ENCODE results near the gene ADAMTS14.
"Not testable (repeated sequence)": the region's sequence is repeated elsewhere in the genome, so short reads cannot be mapped to it uniquely, and the experiment has no call there.

ADAMTS14 gene

DNA sequence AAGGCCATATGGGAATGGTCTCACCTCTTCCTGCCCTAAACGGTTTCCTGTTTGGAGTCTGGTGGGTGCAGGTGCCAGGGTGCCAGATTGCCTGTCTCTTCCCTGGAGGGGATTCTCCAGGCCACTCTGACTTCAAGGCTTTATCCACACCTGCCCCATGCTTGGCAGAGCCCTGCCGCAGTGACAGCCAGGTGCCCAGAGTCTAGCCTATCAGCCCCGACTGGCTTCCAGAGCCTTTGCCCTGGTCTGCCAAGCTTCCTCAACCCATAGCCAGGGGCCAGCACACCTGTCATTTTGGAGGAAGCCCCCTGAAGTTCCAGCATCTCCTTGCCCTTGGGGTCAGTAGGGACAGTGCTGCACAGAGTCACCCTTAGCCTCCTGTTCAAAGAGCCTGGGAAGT is 91.3 kb downstream of the ADAMTS14 start:
- no peak for DNase-seq (ENCODE audit: extremely low read depth in 1 of 2, low read depth in 1 of 2)

DNA sequence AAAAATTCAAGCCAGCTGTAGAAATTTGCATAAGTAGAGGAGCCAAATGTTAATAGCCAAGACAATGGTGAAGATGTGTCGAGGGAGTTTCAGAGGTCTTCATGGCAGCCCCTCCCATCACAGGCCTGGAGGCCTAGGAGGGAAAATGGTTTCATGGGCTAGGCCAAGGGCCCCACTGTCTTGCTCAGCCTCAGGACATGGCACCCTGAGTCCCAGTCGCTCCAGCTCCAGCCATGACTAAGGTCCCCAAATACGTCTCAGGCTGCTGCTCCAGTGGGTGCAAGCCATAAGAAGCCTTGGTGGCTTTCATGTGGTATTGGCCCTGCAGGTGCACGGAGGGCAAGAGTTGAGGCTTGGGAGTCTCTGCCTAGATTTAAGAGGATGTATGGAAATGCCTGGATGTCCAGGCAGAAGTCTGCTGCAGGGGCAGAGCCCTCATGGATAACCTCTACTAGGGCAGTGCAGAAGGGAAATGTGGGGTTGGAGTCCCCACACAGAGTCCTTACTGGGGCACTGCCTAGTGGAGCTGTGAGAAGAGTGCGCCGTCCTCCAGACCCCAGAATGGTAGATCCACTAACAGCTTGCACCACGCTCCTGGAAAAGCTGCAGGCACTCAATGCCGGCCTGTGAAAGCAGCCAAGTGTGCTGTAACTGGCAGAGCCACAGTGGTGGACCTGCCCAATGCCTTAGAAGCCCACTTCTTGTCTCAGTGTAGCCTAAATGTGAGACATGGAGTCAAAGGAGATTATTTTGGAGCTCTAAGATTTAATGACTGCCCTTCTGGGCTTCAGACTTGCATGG is 93.7 kb downstream of the ADAMTS14 start:
- DNase-seq (ENCODE audit: extremely low read depth in 1 of 2, low read depth in 1 of 2), result no peak

- not testable (repeated sequence) for DNase-seq (ENCODE audit: extremely low read depth in 1 of 2, low read depth in 1 of 2)
Observed at GRCh38 chr10:70768026-70768685, 95.8 kb downstream of the ADAMTS14 start.

GRCh38 chr10:70769121-70769520 is 96.8 kb downstream of the ADAMTS14 start:
- DNase-seq (ENCODE audit: extremely low read depth in 1 of 2, low read depth in 1 of 2), result no peak

DNA sequence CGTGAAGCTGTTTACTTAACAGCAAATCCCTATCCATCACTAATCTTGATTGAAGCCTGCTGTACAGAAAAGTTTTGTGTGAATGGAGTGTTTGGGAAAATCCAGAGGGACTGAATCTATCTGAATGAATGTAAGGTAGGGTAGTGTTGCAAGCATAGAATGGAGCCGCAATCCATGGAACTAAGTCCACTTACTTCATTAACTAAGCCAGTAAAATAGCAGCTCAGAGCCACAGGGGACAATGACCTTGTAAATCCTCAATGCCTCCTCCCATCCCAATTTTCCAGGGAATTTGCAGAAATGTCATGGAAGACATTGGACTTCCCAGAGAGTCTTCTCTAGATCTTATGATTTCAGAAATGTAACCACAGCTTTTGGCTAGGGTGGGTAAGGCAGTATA is 97.7 kb downstream of the ADAMTS14 start:
- no peak for DNase-seq (ENCODE audit: extremely low read depth in 1 of 2, low read depth in 1 of 2)

GRCh38 chr10:70770516-70770915 is 98.2 kb downstream of the ADAMTS14 start:
- DNase-seq (ENCODE audit: extremely low read depth in 1 of 2, low read depth in 1 of 2), result not testable (repeated sequence)

- no peak for DNase-seq (ENCODE audit: extremely low read depth in 1 of 2, low read depth in 1 of 2)
Observed at GRCh38 chr10:70771311-70772194, 99.2 kb downstream of the ADAMTS14 start.

DNA sequence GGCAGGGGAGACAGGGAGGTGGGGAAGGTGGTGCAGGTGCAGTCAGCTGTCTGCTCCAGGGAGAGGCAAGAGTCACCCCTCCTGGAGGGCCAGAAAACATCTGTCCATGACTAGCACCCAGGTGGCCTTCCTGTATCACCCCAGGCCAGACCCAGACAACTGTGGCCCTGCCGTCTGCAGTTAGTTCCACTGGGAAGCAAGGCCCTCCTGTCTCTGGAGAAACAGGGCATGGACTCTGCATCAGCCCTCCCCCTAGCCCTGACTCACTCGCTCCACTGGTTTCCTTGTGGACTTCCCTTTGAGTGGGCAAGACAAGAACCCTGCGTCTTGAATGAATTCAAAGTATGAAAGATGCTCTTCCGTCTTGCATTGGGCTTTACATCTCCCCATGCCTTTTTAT is 100.3 kb downstream of the ADAMTS14 start:
- DNase-seq (ENCODE audit: extremely low read depth in 1 of 2, low read depth in 1 of 2), result no peak

DNA sequence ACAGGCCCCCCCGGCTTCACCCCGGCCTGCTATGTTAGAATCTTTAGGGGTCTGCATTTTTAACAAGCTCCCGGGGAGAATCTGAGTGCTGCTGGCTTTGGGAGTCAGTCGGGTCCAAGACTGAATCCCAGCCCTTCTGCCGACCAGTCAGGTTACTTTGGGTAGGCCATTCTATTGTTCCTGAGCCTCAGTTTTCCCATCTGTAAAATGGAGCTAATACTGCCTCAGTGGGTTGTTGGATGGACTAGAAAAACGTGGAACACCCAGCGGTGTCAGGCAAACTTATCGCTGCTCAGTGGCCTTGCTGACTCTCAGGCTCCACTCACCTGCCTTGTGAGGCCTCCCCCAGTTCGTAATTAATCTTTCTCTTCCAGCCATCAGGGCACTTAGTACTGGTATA is 101.2 kb downstream of the ADAMTS14 start:
- DNase-seq (ENCODE audit: extremely low read depth in 1 of 2, low read depth in 1 of 2), result no peak

GRCh38 chr10:70773965-70774809 is 101.9 kb downstream of the ADAMTS14 start:
- no peak for DNase-seq (ENCODE audit: extremely low read depth in 1 of 2, low read depth in 1 of 2)

DNA sequence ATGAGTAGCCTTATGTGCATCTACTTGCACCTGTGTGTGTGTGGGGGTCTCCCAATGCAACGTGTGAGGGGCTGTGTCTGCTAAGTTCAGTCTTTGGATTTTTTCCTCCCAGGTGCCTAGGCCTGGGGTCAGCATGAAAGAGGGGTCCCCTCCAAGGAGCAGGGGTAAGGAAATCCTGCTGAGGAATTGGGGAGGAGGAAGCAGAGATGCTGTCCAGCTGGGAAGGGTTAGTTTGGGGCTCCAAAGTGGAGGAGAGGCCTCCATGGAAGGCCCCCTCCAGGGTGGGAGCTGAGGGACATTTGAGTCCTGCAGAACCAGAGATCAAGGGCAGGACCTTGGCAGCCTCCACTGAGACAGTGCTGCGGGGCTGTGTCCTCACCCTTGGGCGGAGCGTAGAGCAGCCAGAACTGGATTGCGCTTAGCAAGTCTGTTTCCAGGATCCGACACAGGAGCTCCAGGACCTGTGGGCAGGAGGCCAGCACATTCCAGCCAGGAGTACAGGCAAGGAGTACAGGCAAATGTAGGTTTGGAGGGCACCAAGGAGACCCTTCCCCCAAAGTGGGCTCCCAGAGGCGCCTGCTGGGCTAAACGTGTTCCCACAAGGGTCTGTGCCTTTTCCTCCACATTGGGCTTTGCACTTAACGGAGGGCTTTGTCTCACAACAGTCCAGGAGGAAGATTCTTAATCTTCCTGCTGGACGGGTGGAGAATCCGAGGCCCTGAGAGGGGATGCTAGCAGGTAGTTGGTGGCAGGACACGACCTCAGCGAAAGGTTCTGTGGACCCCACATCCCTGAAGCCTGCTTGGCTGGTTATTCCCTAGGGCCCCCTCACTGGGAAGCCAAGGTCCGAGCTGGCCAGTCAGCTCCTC is 102.7 kb downstream of the ADAMTS14 start:
- DNase-seq (ENCODE audit: extremely low read depth in 1 of 2, low read depth in 1 of 2), result no peak

DNA sequence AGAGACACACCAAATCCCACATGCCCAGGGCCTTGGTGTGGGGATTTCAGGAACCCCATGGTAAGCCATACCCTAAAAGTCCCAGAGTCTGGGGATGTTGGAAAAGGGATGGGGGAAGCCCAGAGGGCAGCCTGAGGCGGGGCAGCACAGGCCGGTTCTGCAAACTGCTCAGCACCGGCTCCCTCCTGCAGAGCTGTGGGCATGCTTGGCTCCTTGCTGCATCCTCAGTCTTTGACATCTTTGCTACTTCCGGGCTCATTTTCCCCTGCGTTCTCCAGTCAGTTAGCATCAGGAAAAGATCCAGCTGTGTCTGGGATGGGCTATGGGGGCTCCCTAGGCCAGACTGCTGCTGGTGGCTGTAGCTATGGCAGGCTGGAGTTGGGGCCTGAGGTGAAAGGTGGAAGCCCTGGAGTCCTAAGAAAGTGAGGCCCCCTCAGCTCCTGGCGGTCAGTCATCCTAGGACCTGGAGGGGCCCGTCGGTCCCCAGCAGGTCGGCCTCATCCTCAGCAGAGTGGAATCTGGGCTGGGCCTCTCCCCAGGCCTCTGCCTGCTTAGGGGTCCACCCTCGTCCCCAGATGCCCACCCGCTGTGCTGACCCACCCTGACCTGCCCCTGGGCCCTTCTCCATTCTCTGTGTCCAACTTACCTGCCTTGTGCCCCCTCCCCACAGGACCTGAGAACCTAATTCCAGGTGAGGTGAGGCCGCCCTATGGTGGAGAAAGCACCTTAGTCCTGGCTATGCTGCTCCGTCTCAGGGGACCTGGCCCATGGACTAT is 103.6 kb downstream of the ADAMTS14 start:
- no peak for DNase-seq (ENCODE audit: extremely low read depth in 1 of 2, low read depth in 1 of 2)

DNA sequence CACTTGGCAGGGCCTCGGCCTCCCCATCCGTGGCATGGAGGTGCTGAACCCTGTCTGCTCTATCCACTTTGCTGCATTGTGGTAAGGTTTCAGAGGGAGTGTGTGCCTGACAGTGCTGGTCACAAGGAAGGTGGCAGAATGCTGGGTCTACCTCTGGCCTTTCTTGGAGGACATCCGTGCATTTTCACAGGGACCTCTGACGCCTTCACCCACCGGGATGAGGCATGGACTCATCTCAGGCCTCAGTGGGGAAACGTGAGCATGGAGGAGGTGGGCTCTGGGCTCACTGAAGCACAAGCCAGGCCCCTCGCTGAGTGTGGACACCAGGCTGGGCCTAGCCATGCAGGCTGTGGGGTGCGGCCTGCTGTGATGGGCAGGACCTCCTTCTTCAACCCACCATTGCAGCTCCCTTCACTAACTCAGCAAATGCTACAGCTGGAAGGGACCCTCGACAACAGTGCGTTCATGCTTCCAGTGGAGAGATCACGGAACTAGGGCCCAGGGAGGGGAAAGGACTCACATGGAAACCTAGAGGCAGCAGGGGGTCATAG is 104.2 kb downstream of the ADAMTS14 start:
- DNase-seq (ENCODE audit: extremely low read depth in 1 of 2, low read depth in 1 of 2), result no peak

- no peak for DNase-seq (ENCODE audit: extremely low read depth in 1 of 2, low read depth in 1 of 2)
Observed at GRCh38 chr10:70777063-70777875, 105.0 kb downstream of the ADAMTS14 start.

DNA sequence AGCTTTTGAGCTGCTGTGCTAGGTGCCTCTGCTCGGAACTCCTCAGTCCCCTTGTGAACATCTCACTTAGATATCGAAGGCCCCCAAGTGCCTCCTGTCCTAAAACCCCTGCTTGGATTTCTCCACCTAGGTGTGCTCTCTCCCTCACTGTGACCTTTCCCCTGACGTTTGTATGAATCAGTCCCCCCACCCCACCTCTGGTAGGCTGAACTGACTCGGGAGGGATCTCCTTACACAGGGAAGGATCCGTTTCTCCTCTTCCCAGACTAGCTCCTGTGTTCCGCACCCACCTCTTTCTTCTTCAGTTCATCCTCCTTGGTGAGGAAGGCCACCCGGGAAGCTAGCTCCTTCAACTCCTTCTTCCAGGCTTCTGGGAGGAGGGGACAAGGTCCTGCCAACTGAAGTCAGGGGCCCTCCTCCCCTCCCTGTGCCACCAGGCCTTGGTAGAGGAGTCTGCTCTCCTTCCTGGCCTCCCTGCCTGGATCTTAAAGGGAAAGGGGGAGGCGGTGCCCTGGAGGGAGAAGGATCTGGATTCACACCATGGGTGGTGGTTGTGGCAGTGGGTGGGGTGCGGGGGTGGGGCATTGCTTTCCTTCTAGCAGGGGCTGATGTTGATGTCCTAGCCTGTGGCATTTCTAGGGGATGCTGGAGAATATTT is 106.1 kb downstream of the ADAMTS14 start:
- no peak for DNase-seq (ENCODE audit: extremely low read depth in 1 of 2, low read depth in 1 of 2)

DNA sequence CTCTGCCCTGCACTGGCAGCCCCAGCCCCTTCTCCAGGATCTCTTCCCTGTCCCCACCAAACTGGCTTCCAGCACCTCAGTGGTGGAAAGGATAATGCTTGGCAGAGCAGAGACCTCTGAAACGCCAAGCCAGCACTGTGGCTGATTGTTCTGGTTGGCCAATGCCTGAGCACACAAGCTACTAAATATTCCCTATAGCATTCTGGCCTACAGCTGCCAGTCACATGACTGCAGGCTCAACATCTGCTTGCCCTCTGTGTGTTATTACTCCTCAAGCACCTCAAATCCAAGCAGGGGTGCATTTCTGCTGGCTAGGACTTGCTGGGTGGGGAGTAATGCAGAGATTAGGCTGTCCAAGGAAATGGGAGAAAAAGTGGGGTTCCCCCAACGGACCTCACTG is 106.8 kb downstream of the ADAMTS14 start:
- DNase-seq (ENCODE audit: extremely low read depth in 1 of 2, low read depth in 1 of 2), result no peak

All from stimulated activated CD8-positive, alpha-beta memory T cell treated with anti-CD3 and anti-CD28 coated beads, Interleukin-7, amount 100 ng/mL, for 48 hours (primary cell).